GM21447 (cell line): Measurements from ENCODE around the gene PLD4.

Experiments
- ATAC-seq: cut with Tn5 transposase; IDR thresholded peaks from one replicate; pipeline ENCODE4 v1.9.1; 2021; ENCODE audit not compliant: unreplicated experiment

PLD4 gene

GRCh38 chr14:104953896-104954656 is 29.4 kb downstream of the PLD4 start:
- ATAC-seq, result no peak

- ATAC-seq, result no peak
These were observed 30.2 kb downstream of the PLD4 start for GRCh38 chr14:104954746-104955395.

GRCh38 chr14:104955396-104955770 is 30.7 kb downstream of the PLD4 start:
- ATAC-seq, result no peak

GRCh38 chr14:104956290-104956890 is 31.7 kb downstream of the PLD4 start:
- no peak for ATAC-seq

GRCh38 chr14:104957146-104958113 is 32.8 kb downstream of the PLD4 start:
- no peak for ATAC-seq

GRCh38 chr14:104964546-104964945 is 39.9 kb downstream of the PLD4 start:
- ATAC-seq, result no peak

- ATAC-seq, result no peak
These were observed 41.0 kb downstream of the PLD4 start for GRCh38 chr14:104965561-104966231.

- no peak for ATAC-seq
These were observed 41.7 kb downstream of the PLD4 start for GRCh38 chr14:104966261-104966865.

- ATAC-seq, result no peak
These were observed 42.3 kb downstream of the PLD4 start for GRCh38 chr14:104966981-104967385.

GRCh38 chr14:104967386-104968152 is 42.9 kb downstream of the PLD4 start:
- ATAC-seq, result no peak

- no peak for ATAC-seq
These were observed 43.5 kb downstream of the PLD4 start for GRCh38 chr14:104968153-104968527.

GRCh38 chr14:104968541-104969401 is 44.1 kb downstream of the PLD4 start:
- ATAC-seq, result no peak

- no peak for ATAC-seq
These were observed 45.1 kb downstream of the PLD4 start for GRCh38 chr14:104969741-104970230.

- ATAC-seq, result no peak
These were observed 45.8 kb downstream of the PLD4 start for GRCh38 chr14:104970231-104971068.

- no peak for ATAC-seq
These were observed 47.0 kb downstream of the PLD4 start for GRCh38 chr14:104971447-104972240.

- ATAC-seq, result no peak
These were observed 47.8 kb downstream of the PLD4 start for GRCh38 chr14:104972301-104973134.
